RWPE2 (cell line): ENCODE data around the gene ASB15.
A peak's percentile ranks its signal among the peaks of the same experiment; 100 is the strongest.

ENCODE experiments used
- ATAC-seq: fragments of 200-7000 bp; cut with Tn5 transposase; 3 replicates; pipeline ENCODE4 v1.9.1; 2021; ENCODE audit warnings: low read depth
- DNase-seq: peaks from one replicate; pipeline ENCODE4 v3.0.0-alpha.2; 2020; ENCODE audit warnings: low spot score
- H3K27ac ChIP-seq: fragments of 450-650 bp; 2 replicates; pipeline ENCODE4 v1.5.1; 2017; ENCODE audit warnings: mild to moderate bottlenecking; ENCODE audit not compliant: poor library complexity, severe bottlenecking
- H3K27me3 ChIP-seq: fragments of 250-450 bp; sonication (Bioruptor Pico); 2 replicates; pipeline ENCODE4 v1.5.1; 2021; ENCODE audit warnings: mild to moderate bottlenecking, moderate library complexity; ENCODE audit not compliant: insufficient read depth, poor library complexity, severe bottlenecking
- H3K36me3 ChIP-seq: fragments of 250-450 bp; sonication (Bioruptor Pico); 2 replicates; pipeline ENCODE4 v1.5.1; 2020; ENCODE audit warnings: low read depth, mild to moderate bottlenecking, moderate library complexity
- H3K4me1 ChIP-seq: fragments of 250-450 bp; sonication (Bioruptor Pico); 2 replicates; pipeline ENCODE4 v1.5.1; 2021; ENCODE audit warnings: mild to moderate bottlenecking, moderate library complexity; ENCODE audit not compliant: insufficient read depth, poor library complexity, severe bottlenecking
- H3K4me3 ChIP-seq: fragments of 250-450 bp; sonication (Bioruptor Pico); 2 replicates; pipeline ENCODE4 v1.5.1; 2021; ENCODE audit warnings: mild to moderate bottlenecking, moderate library complexity; ENCODE audit not compliant: severe bottlenecking
- H3K9me3 ChIP-seq: fragments of 250-450 bp; sonication (Bioruptor Pico); 2 replicates; pipeline ENCODE4 v1.5.1; 2021; ENCODE audit warnings: mild to moderate bottlenecking, moderate library complexity; ENCODE audit not compliant: severe bottlenecking
- CTCF ChIP-seq: fragments of 450-650 bp; IDR thresholded peaks from one replicate; pipeline ENCODE4 v1.5.1; 2017; ENCODE audit warnings: mild to moderate bottlenecking, moderate library complexity; ENCODE audit not compliant: poor library complexity, severe bottlenecking

Gene ASB15

GRCh38 chr7:123573896-123574467 lies 27.6 kb upstream of the ASB15 start:
- Histone ChIP-seq H3K36me3 (no peaks in the 10 kb centered on the region), H3K27ac (no peak overlapping the region), H3K27me3 (no peaks in the 10 kb centered on the region), H3K4me1 (peaks cover 8% of the 10 kb centered on the region), H3K4me3 (no peak overlapping the region), H3K9me3 (no peaks in the 10 kb centered on the region)
- ATAC-seq (no peak), DNase-seq (no peak)
- no peak for TF ChIP-seq CTCF

GRCh38 chr7:123579416-123579815 lies 22.2 kb upstream of the ASB15 start:
- no peaks in the 10 kb centered on the region for H3K36me3 ChIP-seq
- no peak overlapping the region for H3K4me3 ChIP-seq
- no peaks in the 10 kb centered on the region for H3K9me3 ChIP-seq
- no peak for TF ChIP-seq CTCF
- no peaks in the 10 kb centered on the region for H3K4me1 ChIP-seq
- no peak for ATAC-seq
- DNase-seq: no peak
- H3K27ac ChIP-seq: no peak overlapping the region
- H3K27me3 ChIP-seq: no peaks in the 10 kb centered on the region

GRCh38 chr7:123580406-123581161 lies 21.0 kb upstream of the ASB15 start:
- H3K4me1 ChIP-seq: no peaks in the 10 kb centered on the region
- H3K4me3 ChIP-seq: no peak overlapping the region
- no peak for DNase-seq
- peaks cover 4% of the 10 kb centered on the region for H3K9me3 ChIP-seq
- H3K27ac ChIP-seq: no peak overlapping the region
- peak; percentile 93 for ATAC-seq
- H3K36me3 ChIP-seq: no peaks in the 10 kb centered on the region
- no peaks in the 10 kb centered on the region for H3K27me3 ChIP-seq
- TF ChIP-seq CTCF: peak; percentile 93

- Histone ChIP-seq H3K36me3 (no peaks in the 10 kb centered on the region), H3K4me3 (no peak overlapping the region), H3K27me3 (no peaks in the 10 kb centered on the region), H3K27ac (no peak overlapping the region), H3K4me1 (no peaks in the 10 kb centered on the region), H3K9me3 (peaks cover 4% of the 10 kb centered on the region)
- peak; percentile 73 for TF ChIP-seq CTCF
- no peak for ATAC-seq
- no peak for DNase-seq
These were observed 20.5 kb upstream of the ASB15 start for GRCh38 chr7:123581162-123581459.

- Histone ChIP-seq H3K27me3 (no peaks in the 10 kb centered on the region), H3K4me1 (no peaks in the 10 kb centered on the region), H3K4me3 (no peak overlapping the region), H3K9me3 (peaks cover 4% of the 10 kb centered on the region), H3K36me3 (no peaks in the 10 kb centered on the region), H3K27ac (no peak overlapping the region)
- DNase-seq (no peak), ATAC-seq (no peak)
- no peak for TF ChIP-seq CTCF
These were observed 17.8 kb upstream of the ASB15 start for GRCh38 chr7:123583821-123584220.
